Sigmoid colon (tissue), 7 donors: ENCODE measurements around the gene SLC25A33. TPM values are rescaled to one million over a fixed set of nuclear protein-coding genes. Genes with fewer than 3 reads are reported as not detected.
A peak's percentile ranks its signal among the peaks of the same experiment; 100 is the strongest.
"Not testable (repeated sequence)": the region's sequence is repeated elsewhere in the genome, so short reads cannot be mapped to it uniquely, and the experiment has no call there.

Experiments
- DNase-seq: peaks from one replicate; pipeline ENCODE4 v3.0.0-alpha.2; 2019
- H3K27ac ChIP-seq, 4 donors: fragments of 200-600 bp; sonication (generic); one replicate each; pipeline ENCODE4 v1.5.1; 2016 to 2019; ENCODE audit warnings: mild to moderate bottlenecking in 1 of 4
- H3K27me3 ChIP-seq, 3 donors: fragments of 200-600 bp; sonication (generic); one replicate each; pipeline ENCODE4 v1.5.1; 2019; ENCODE audit warnings: mild to moderate bottlenecking in 1 of 3
- H3K36me3 ChIP-seq, 4 donors: fragments of 200-600 bp; sonication (generic); one replicate each; pipeline ENCODE4 v1.5.1; 2016 to 2019
- H3K4me1 ChIP-seq, 4 donors: fragments of 200-600 bp; sonication (generic); one replicate each; pipeline ENCODE4 v1.5.1; 2017 to 2019
- H3K4me3 ChIP-seq, 4 donors: fragments of 200-600 bp; sonication (generic); one replicate each; pipeline ENCODE4 v1.5.1; 2017 to 2019; ENCODE audit warnings: mild to moderate bottlenecking in 2 of 4, moderate library complexity in 1 of 4
- H3K9me3 ChIP-seq, 4 donors: fragments of 200-600 bp in 3 of 4; sonication (generic) in 3 of 4; one replicate each; pipeline versions ENCODE4 v1.5.1 to v1.6.1; 2013 to 2019
- CTCF ChIP-seq, 4 experiments: fragments of 450-650 bp in 3 of 4; fragments of 200-600 bp in 1 of 4; IDR thresholded peaks; one replicate each; pipeline ENCODE4 v1.5.1; 2016 to 2019; ENCODE audit warnings: antibody characterized with exemption in 4 of 4, mild to moderate bottlenecking in 3 of 4, moderate library complexity in 2 of 4
- EP300 ChIP-seq, 4 donors: sonication (generic); formaldehyde crosslinking; IDR thresholded peaks; one replicate each; pipeline ENCODE4 v1.6.1; 2017; ENCODE audit warnings: antibody characterized with exemption in 4 of 4
- POLR2A ChIP-seq, 2 donors: fragments of 450-650 bp; IDR thresholded peaks; one replicate each; pipeline ENCODE4 v1.6.1; 2016; ENCODE audit warnings: antibody characterized with exemption in 2 of 2, mild to moderate bottlenecking in 2 of 2, moderate library complexity in 2 of 2
- POLR2AphosphoS5 ChIP-seq, 4 donors: sonication (generic); formaldehyde crosslinking; IDR thresholded peaks; one replicate each; pipeline ENCODE4 v1.6.1; 2017; ENCODE audit warnings: antibody characterized with exemption in 4 of 4
- WGBS, 2 donors: extraction: QIAGEN DNeasy Blood & Tissue Kit; methylation state at CpG; one replicate each; pipeline ENCODE4 v1.1.7; 2013; 5-methylcytosine and 5-hydroxymethylcytosine counted together
- intact Hi-C: fragments of 100-400 bp; cut with DNase I; formaldehyde crosslinking; loops from one replicate; pipeline ENCODE4 v1.15.1; 2023
- polyA plus RNA-seq, 3 donors: library from polyadenylated mRNA; stranded (reverse); fragments of 200-250 nt; gene quantifications; one replicate each; pipeline ENCODE4 v1.2.3, GENCODE V29; 2013
- total RNA-seq, 4 donors: library from RNA; depleted of rRNA; stranded (reverse); fragments of >200 nt; gene quantifications; one replicate each; pipeline ENCODE4 v1.1.0, GENCODE V29; 2016
- donor health status: healthy with polysubstance abuse.
- donor health status: Bipolar disorder and iron deficiency.
- donor health status: healthy.

The SLC25A33 gene
- total and polyA plus RNA-seq, 7 donors = 3.9 to 16.6 (median 6.7) TPM

- Histone ChIP-seq H3K9me3 (no peaks in the 10 kb centered on the region), H3K36me3 (peaks cover 0 to 7% (median 0%) of the 10 kb centered on the region in 4 donors), H3K27ac (peak overlapping the region; percentile 53 to 77 (median 67)), H3K27me3 (no peaks in the 10 kb centered on the region), H3K4me1 (peaks cover 0 to 53% (median 48%) of the 10 kb centered on the region in 4 donors), H3K4me3 (no peak overlapping the region)
- 9 to 42% methylated on average over 3 of the region's 3 CpGs for WGBS, 2 donors
- TF ChIP-seq POLR2AphosphoS5 (IDR thresholded peaks at IDR 0.05) = peak; percentile 28 to 76 (median 70)
- TF ChIP-seq POLR2A (IDR thresholded peaks at IDR 0.05) = no peak
- no peak for TF ChIP-seq CTCF (IDR thresholded peaks at IDR 0.05)
- TF ChIP-seq EP300 (IDR thresholded peaks at IDR 0.05) = peak in 2 of 4 donors; percentile 16 to 51
- peak; percentile 73 for DNase-seq
- intact Hi-C loops = no loop called here
Observed at GRCh38 chr1:9561429-9561828, 22.2 kb downstream of the SLC25A33 start.

- no peaks in the 10 kb centered on the region for H3K9me3 ChIP-seq
- no peak overlapping the region for H3K4me3 ChIP-seq
- 82 to 93% methylated on average over 1 of the region's 1 CpG for WGBS, 2 donors
- DNase-seq = no peak
- H3K27ac ChIP-seq = no peak overlapping the region
- H3K27me3 ChIP-seq = no peaks in the 10 kb centered on the region
- H3K36me3 ChIP-seq = peaks cover 0 to 4% (median 0%) of the 10 kb centered on the region in 4 donors
- intact Hi-C loops = no loop called here
- TF ChIP-seq POLR2A (IDR thresholded peaks at IDR 0.05) (no peak), CTCF (IDR thresholded peaks at IDR 0.05) (no peak), EP300 (IDR thresholded peaks at IDR 0.05) (no peak), POLR2AphosphoS5 (IDR thresholded peaks at IDR 0.05) (no peak)
- no peaks in the 10 kb centered on the region for H3K4me1 ChIP-seq
Observed at GRCh38 chr1:9569267-9569666, 30.0 kb downstream of the SLC25A33 start.

GRCh38 chr1:9570886-9571529 lies 31.7 kb downstream of the SLC25A33 start:
- H3K4me3 ChIP-seq, H3K27me3 ChIP-seq, H3K9me3 ChIP-seq, H3K27ac ChIP-seq, H3K36me3 ChIP-seq, H3K4me1 ChIP-seq: not testable (repeated sequence)
- WGBS, 2 donors = 89 to 91% methylated on average over 16 of the region's 16 CpGs
- intact Hi-C loops = loop anchor here (5.0 to 10.0 kb wide), 2 partner anchors 44 to 306 kb away; no protein-coding TSS in a partner anchor
- peak; percentile 18 for DNase-seq

- no peaks in the 10 kb centered on the region for H3K9me3 ChIP-seq
- H3K4me3 ChIP-seq = no peak overlapping the region
- peaks cover 0 to 10% (median 0%) of the 10 kb centered on the region in 4 donors for H3K36me3 ChIP-seq
- no peaks in the 10 kb centered on the region for H3K27me3 ChIP-seq
- TF ChIP-seq CTCF (IDR thresholded peaks at IDR 0.05) (peak in 3 of 4 experiments; percentile 16 to 46 (median 38)), EP300 (IDR thresholded peaks at IDR 0.05) (no peak), POLR2AphosphoS5 (IDR thresholded peaks at IDR 0.05) (no peak), POLR2A (IDR thresholded peaks at IDR 0.05) (no peak)
- no peak for DNase-seq
- 80 to 84% methylated on average over 2 of the region's 2 CpGs for WGBS, 2 donors
- intact Hi-C loops = loop anchor here (1.0 to 10.0 kb wide), 3 partner anchors 46 to 309 kb away; no protein-coding TSS in a partner anchor
- no peak overlapping the region for H3K27ac ChIP-seq
- no peaks in the 10 kb centered on the region for H3K4me1 ChIP-seq
Observed at GRCh38 chr1:9573723-9574122, 34.5 kb downstream of the SLC25A33 start.

- H3K4me3 ChIP-seq = no peak overlapping the region
- H3K4me1 ChIP-seq = no peaks in the 10 kb centered on the region
- intact Hi-C loops = loop anchor here (10.0 kb wide), 1 partner anchor 311 kb away; no protein-coding TSS in a partner anchor
- 95% methylated on average over 6 of the region's 6 CpGs for WGBS, 2 donors
- no peaks in the 10 kb centered on the region for H3K27me3 ChIP-seq
- no peak for DNase-seq
- TF ChIP-seq POLR2AphosphoS5 (IDR thresholded peaks at IDR 0.05) (no peak), POLR2A (IDR thresholded peaks at IDR 0.05) (no peak), EP300 (IDR thresholded peaks at IDR 0.05) (no peak), CTCF (IDR thresholded peaks at IDR 0.05) (no peak)
- H3K9me3 ChIP-seq = no peaks in the 10 kb centered on the region
- H3K27ac ChIP-seq = no peak overlapping the region
- peaks cover 0 to 25% (median 0%) of the 10 kb centered on the region in 4 donors for H3K36me3 ChIP-seq
Observed at GRCh38 chr1:9575486-9575885, 36.2 kb downstream of the SLC25A33 start.
